GM19351 (cell line): ENCODE data around the gene CREBRF.
"Not testable (repeated sequence)": the region's sequence is repeated elsewhere in the genome, so short reads cannot be mapped to it uniquely, and the experiment has no call there.

Source experiments
- ATAC-seq: cut with Tn5 transposase; IDR thresholded peaks from one replicate; pipeline ENCODE4 v1.9.1; 2021; ENCODE audit warnings: mild to moderate bottlenecking, moderate library complexity; ENCODE audit not compliant: unreplicated experiment

CREBRF gene, protein sequence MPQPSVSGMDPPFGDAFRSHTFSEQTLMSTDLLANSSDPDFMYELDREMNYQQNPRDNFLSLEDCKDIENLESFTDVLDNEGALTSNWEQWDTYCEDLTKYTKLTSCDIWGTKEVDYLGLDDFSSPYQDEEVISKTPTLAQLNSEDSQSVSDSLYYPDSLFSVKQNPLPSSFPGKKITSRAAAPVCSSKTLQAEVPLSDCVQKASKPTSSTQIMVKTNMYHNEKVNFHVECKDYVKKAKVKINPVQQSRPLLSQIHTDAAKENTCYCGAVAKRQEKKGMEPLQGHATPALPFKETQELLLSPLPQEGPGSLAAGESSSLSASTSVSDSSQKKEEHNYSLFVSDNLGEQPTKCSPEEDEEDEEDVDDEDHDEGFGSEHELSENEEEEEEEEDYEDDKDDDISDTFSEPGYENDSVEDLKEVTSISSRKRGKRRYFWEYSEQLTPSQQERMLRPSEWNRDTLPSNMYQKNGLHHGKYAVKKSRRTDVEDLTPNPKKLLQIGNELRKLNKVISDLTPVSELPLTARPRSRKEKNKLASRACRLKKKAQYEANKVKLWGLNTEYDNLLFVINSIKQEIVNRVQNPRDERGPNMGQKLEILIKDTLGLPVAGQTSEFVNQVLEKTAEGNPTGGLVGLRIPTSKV

DNA sequence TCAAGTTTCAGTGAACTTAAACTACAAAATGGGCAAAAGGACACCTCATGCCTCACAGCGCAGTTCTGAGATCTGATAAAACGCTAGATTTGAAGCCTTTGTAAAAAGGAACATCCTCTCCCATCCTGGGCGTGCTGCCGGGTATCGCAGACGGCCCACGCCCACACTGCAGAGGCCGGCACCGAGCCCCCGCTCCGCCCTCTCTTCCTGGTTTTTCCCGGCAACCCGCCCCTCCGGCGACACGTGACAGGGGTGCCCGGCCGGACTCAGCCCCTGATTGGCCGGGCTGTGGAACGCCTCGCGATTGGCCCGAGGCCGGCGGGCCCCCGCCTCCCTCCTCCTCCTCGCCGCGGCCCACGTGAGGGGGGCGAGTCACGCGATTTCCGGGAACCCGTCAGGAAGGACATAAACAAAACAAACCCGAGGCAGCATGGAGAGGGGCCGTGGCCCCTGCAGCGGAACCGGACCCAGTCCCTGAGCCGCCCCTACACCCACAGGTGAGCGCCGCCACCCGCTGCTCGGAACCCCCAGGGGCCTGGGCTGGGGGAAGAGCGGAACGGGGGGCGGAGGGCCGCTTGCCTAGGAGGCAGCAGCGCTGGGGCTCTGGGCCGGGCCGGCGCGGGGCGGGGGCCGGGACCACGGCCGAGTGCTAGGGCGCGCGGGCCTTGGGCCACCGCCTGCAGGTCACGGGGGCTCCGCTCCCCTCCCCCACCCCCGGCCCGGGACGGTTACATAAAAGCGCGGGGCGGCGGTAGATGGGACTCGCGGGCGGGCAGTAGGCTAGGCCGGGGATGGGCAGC lies at the start of gene CREBRF:
TSS of gene CREBRF (plus strand) at position 370 of the 800 bp plus-strand sequence. CDS start 24,424 bp downstream, outside the sequence.
- peak; percentile 64 for ATAC-seq

DNA sequence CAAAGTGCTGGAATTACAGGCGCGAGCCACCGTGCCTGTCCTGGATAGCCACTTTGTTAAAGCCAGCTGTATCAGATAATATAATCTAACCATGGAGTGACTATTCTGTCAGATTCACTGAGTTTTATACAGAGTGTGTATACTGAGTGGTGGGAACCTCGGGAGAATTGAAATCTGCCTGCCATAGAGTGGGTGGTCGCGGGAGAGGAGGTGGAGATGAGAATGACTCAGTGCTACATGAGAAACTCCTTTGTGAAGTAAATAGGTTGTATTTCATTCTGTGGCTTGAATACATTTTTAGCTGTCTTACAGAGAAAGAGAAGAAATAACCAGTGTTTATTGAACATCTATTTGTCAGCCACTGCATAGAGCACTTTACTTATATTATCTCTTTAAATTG lies 46.1 kb upstream of the CREBRF start:
- ATAC-seq, result no peak

DNA sequence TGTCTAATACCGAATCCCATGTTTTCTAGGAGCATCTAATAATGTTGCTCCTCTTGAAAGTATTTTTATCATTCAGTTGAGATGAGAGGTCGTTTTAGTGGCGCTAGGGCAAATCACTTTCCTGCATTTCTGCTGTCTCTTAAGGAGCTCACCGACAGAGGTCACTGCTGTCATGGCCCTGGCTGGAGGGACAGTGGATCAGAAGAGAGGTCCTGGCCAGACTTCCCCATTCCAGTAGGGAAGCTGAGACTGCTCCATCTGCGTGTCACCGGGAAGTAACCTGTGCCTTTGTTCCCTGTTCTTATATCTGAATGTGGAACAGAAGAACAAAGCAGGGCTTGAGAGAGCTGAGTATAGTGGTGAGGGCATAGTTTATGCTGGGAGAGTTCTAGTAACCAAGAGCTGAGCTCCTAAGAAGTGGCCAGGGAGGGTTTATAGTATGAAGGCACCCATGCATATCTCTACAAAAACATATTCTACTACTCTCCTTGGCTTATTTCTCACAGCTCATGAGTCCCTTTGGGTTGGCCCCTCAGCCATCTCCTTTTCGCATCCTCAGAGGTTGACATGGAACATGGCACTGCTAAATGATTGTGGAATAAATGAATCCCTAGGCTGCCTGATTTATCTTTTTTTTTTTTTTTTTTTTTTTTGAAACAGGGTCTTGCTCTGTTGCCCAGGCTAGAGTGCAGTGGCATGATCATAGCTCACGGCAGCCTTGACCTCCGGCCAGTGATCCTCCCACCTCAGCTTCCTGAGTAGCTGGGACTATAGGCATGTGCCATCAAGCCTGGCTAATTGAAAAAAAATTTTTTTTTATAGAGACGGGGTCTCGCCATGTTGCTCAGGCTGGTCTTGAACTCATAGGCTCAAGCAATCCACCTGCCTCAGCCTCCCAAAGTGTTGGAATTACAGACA lies 45.3 kb upstream of the CREBRF start:
- no peak for ATAC-seq

DNA sequence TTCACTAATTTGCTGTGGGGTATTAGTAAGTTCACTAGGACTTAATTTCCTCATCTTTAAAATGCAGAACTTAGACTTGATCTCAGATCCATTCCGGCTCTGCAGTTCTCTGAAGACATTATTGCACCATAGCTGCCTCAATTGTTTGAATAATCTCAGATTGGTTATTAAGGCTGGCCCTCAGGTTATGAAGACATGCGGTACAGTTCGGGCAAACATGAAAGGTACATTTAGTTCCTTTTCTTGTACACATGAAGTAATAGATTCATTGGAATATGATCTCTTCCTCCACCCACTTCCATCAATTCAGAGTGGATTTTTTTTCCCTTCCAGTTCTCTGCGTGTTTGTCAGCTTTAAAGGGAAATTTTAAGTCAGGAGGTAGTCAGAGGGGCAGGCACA lies 44.6 kb upstream of the CREBRF start:
- ATAC-seq, result no peak

DNA sequence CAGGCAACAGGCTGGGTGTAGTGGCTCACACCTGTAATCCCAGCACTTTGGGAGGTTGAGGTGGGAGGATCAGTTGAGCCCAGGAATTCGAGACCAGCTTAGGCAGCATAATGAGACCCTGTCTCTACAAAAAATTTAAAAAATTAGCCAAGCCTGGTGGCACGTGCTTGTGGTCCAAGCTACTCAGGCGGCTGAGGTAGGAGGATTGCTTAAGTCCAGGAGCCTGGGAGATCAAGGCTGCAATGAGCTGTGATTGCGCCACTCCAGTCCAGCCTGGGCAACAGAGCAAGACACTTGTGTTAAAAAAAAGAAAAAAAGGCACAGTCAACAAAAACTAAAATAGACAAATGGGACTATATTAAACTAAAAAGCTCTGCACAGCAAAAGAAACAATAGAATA lies 43.3 kb upstream of the CREBRF start:
- no peak for ATAC-seq

DNA sequence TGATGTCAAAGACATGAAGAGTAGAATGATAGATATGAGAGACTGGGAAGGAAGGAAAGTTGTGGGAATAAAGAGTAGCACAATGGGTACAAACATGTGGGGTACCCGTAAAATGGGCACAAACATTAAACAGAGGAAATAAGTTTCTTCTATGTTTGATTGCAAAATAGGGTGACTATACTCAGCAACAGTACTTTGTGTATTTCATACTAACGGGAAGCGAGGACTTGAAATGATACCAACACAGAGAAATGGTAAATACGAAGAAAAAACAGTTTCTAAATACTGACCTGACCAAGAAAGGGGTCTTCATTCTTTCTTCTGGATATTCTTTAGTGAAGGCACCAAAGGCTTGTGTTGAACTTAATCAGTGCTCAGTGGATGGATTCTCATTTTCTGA lies 41.5 kb upstream of the CREBRF start:
- ATAC-seq, result no peak

DNA sequence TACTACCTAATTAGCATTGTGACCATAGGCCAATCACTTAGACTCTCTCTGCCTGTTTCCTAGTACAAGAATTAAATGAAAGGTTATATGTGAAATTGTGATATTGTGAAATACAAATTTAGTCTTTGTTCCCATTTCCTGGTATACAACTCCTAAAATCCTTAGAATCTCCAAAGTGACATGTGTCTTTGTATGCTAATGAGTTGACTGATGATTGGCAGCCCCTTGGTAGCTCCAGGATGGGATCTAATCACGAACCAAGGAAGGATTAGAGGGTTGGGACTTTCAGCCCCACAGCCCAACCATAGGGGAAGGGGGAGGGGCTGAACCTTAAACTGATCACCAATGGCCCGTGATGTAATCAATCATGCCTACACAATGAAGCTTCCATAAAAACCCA lies 41.0 kb upstream of the CREBRF start:
- no peak for ATAC-seq

DNA sequence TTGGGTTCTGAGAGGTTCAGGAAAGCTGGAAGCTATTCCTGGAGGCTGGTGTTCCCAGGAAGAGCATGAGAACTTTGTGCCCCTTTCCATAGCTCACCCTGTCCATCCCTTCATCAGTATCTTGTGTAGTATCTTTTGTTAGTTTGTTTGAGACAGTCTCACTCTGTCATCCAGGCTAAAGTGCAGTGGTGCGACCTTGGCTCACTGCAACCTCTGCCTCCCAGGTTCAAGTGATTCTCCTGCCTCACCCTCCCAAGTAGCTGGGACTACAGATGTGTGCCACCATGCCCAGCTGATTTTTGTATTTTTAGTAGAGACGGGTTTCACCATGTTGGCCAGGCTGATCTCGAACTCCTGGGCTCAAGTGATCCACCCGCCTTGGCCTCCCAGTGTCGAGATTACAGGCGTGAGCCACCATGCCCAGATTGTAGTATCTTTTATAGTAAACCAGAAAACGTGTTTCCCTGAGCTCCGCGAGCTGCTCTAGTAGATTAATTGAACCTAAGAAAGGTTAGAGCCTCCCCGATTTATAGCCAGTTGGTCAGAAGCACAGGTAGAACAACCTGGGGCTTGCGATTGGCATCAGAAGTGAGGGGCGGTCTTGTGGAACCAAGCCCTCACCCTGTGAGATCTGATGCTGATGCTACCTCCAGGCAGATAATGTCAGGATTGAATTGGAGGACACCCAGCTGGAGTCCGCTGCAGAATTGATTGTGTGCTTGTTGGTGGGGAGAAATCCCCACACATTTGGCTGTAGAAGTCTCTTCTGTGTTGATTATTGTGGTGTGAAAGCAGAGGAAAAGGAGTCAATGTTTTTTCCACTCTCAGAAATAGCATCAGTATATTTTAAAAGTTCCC lies 40.3 kb upstream of the CREBRF start:
- ATAC-seq, result no peak

DNA sequence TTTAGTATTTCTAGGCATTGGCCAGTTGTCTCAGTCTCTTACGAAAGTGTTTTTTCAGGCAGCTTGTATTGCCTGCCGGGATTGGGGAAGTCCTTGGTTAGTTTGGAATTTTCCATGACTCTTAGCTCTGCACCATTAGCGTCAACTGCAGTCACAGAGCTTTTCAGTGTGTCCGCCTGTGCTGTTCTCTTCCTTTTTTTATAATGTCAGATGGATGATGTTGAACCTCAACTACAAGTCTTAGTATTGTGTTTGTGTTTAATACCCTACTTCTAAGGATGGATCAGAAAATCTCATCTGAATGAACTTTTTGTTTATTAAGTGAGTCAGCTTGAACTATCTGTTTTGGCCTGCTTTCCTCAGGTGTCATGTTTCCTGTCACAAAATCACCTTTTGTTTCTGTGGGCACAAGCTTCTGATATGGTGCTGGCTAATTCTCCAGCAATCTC lies 39.5 kb upstream of the CREBRF start:
- no peak for ATAC-seq

DNA sequence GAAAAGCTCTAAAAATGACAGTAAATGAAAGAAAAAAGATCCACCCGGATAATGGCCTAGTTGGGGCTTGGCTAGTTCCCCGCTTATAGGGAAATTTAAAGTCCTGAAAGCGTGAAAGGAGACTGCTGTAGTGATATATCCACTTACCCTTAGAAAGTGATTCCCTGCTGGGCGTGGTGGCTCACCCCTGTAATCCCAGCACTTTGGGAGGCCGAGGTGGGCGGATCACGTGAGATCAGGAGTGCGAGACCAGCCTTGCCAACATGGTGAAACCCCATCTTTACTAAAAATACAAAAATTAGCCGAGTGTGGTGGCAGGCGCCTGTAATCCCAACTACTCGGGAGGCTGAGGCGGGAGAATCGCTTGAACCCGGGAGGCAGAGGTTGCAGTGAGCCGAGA lies 39.1 kb upstream of the CREBRF start:
- not testable (repeated sequence) for ATAC-seq

DNA sequence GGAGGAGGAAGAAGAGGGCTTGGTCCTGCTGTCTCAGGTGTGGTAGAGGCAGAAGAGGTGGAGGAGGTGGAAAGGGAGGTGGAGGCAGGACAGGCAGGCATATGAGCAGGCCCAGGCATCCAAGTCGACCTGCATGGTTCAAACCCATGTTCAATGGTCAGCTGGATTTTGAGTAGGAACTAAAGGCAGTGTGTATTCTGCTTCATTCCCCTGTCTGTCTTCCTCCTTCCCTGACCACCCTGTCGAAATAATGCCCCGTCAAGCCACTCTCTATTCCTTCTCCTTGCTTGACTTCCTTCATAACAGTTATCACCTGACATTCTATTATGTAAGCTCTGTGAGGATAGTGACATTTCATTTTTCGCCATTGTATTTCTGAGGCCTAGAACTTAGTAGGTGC lies 37.8 kb upstream of the CREBRF start:
- ATAC-seq, result no peak

DNA sequence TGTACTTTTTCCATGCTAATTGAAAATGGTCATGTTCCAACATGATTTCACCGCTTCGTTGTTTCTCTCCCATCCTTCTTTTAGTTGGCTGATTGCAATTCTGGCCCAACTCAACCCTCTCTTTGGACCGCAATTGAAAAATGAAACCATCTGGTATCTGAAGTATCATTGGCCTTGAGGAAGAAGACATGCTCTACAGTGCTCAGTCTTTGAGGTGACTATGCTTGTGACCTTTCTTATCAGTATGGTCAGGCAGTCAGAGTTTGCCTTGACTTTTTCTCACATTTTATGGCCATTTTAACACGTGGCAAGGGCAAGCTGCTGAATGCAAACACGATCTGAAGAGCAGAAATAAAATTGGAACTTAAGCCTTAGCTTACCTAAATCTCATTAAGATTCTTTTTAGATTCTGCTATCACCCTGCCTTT lies 36.0 kb upstream of the CREBRF start:
- ATAC-seq, result no peak

DNA sequence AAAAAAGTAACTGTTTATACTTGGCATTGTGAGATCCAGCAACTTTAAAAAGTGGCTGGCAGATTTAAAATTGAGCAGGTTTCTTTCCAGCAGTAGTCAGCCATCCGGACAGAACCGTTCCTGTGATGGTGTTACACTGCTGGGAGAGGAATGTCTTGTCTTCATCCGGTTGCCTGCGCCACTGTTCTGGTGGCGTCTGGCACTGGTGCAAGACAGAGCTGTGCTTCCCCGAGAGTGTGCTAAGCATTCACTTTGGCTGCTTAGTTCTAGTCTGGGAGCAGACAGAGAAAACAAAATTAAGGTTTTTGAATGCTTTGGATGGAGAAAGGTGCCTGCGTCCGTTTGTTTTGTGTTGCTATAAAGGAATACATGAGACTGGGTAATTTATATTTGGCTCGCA lies 35.5 kb upstream of the CREBRF start:
- ATAC-seq, result no peak

DNA sequence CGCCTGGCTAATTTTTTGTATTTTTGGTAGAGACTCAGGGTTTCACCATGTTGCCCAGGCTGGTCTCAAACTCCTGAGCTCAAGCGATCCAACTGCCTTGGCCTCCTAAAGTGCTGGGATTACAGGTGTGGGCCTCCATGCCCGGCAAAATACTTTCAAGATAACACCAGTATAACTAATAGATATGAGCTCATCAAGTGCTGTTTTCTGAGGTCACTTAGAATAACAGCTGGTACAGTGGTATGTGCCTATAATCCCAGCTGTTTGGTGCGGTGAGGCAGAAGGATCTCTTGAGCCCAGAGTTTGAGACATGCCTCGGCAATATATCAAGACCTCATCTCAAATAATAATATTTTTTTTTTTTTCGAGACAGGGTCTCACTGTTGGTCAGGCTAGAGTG lies 30.5 kb upstream of the CREBRF start:
- no peak for ATAC-seq

DNA sequence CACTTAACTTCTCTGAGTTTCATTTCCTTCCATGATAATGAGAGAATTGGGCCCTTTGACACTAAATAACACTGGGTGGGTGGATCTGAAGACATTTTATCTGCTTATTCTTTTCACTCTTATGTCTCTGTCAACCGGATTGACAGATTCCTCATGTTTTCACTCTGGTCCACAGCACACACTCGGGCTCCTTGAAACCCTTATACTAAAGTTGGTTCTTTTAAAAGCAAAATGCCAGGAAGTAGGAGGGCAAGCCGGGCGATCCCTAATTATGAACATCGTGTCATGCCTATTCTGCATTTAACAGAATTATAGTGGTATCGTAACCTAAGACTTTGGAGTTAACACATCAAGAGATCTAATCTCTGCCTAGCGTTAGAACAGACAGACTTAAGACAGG lies 28.2 kb upstream of the CREBRF start:
- no peak for ATAC-seq

DNA sequence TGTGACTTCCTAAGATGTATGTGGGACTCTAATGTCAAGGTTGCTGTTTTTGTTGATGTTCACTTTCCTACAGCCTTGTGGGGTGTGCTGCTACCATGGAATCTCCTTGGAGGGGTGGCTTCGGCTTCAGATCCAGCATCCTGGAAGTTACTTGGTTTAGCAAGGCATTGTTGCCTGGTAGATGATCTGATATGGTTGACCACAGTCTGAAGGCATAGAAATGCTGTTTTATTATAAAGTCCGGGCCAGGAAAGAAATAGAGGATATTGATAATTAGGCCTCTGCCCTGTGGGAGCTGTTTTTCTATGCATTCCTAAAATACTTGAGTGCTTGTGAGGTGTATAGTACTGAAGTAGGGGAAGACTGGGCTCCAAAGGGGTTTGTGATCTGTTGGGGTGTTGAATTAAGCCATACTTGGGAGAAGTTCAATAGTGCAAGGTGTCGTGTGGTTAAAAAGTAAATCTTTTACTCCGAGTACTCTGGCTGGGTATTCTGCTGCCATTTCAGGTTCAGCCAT lies 27.3 kb upstream of the CREBRF start:
- ATAC-seq, result no peak

DNA sequence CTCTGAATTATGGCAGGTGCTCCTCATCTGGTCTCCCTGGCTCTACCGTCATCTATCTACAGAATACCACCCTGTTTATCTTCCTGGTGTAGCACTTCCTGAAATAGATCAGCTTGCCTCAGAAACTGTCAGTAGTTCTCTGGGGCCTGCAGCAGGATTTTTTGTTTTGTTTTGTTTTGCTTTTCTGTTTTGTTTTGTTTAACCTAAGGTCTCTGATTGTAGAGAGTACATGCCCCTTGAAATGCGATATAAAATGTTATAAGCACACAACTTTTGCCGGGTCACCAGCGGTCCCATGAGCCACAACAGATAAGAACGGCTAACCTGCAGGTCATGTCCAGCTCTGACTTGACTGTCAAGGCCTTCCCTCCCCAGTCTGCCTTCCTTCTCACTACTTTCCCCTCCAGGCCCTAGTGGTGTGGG lies 26.6 kb upstream of the CREBRF start:
- no peak for ATAC-seq

DNA sequence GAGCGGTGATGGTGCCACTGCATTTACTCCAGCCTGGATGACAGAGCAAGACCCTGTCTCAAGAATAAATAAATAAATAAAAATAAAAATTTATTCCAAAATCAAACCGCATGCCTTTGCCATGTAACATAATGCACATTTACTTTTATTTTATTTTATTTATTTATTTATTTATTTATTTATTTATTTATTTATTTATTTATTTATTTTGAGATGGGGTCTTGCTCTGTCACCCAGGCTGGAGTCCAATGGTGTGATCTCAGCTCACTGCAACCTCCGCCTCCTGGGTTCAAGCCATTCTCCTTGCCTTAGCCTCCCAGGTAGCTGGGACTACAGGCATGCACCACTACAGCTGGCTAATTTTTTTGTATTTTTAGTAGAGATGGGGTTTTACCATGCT lies 24.1 kb upstream of the CREBRF start:
- ATAC-seq, result not testable (repeated sequence)

DNA sequence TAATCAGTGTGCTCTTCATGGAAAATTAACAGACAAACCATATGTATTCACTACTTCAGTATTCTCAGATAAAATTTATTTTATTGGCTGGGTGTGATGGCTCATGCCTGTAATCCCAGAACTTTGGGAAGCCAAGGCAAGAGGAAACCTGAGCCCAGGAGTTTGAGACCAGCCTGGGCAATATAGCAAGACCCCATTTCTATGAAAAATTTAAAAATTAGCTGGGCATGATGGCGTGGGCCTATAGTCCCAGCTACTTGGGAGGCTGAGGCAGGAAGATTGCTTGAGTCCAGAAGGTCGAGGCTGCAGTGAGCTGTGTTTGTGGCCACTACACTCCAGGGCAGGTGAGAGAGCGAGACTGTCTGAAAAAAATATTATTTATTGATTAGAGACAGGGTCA lies 23.4 kb upstream of the CREBRF start:
- no peak for ATAC-seq
